GM12892 (cell line): Measurements from ENCODE around the gene DOCK1.

ENCODE experiments used
- POLR2A ChIP-seq: IDR thresholded peaks from 2 replicates; pipeline ENCODE4 v1.6.1; 2011; ENCODE audit warnings: low read depth, low read length, control low read depth
- POLR2AphosphoS5 ChIP-seq: IDR thresholded peaks from 2 replicates; pipeline ENCODE4 v1.6.1; 2011; ENCODE audit warnings: low read depth, low read length, control low read depth
- TAF1 ChIP-seq: IDR thresholded peaks from 2 replicates; pipeline ENCODE4 v1.6.1; 2011; ENCODE audit warnings: low read depth, mild to moderate bottlenecking, control low read depth, low read length, borderline replicate concordance

DNA sequence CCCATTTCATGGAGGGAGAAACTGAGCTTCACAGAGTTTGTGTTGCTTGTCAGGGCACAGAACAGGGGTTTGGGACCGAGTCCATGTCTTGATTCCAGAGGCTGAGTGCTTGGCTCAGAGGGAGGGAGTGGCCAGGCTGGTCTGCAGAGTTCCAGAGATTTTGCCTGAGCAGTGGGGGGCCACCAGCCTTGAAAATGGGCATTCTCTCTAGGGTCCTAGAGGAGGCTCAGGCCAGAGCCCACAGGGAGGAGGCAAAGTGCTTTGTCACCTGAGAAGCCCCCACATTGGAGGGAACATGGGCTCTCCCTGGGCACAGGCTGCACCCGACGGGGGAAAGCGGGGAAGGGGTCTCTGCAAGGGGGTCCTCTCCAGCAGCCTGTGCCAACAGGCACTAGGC lies 51.5 kb downstream of the DOCK1 start:
- TF ChIP-seq POLR2AphosphoS5, result no peak
- TF ChIP-seq TAF1, result no peak
- TF ChIP-seq POLR2A, result no peak
